Uterus (tissue), 2 donors: ENCODE data around the gene ADGRG6.

Source experiments
- CTCF ChIP-seq, 4 experiments: fragments of 200-600 bp in 2 of 4; fragments of 450-650 bp in 2 of 4; sonication (generic) in 2 of 4; IDR thresholded peaks; one replicate each; pipeline ENCODE4 v1.5.1; 2016 to 2019; ENCODE audit warnings: antibody characterized with exemption in 4 of 4, mild to moderate bottlenecking in 2 of 4, moderate library complexity in 1 of 4
- POLR2A ChIP-seq, 2 donors: fragments of 450-650 bp; IDR thresholded peaks; one replicate each; pipeline ENCODE4 v1.6.1; 2016; ENCODE audit warnings: antibody characterized with exemption in 2 of 2, mild to moderate bottlenecking in 1 of 2, moderate library complexity in 1 of 2

- TF ChIP-seq CTCF (IDR thresholded peaks at IDR 0.05) (no peak), POLR2A (IDR thresholded peaks at IDR 0.05) (no peak)
Measured at GRCh38 chr6:142361345-142361744, 59.5 kb downstream of the ADGRG6 start.
